Measurements from ENCODE around the gene LRRC39. TPM values are rescaled to one million over a fixed set of nuclear protein-coding genes. Genes with fewer than 3 reads are reported as not detected.
"Not testable (repeated sequence)": the region's sequence is repeated elsewhere in the genome, so short reads cannot be mapped to it uniquely, and the experiment has no call there.

LRRC39 gene
- total and polyA plus RNA-seq, 7 experiments from 2014 or later = 0.53 to 1.9 (median 1.1) TPM; not detected in 2

GRCh38 chr1:100206301-100206700, 28.2 kb upstream of the LRRC39 start:
- ChIA-PET CTCF (no interaction called here), POLR2A (no interaction called here)
- H3K27ac ChIP-seq (ENCODE audit: low read depth, low read length) = no peak overlapping the region
- peaks cover 0 to 19% (median 6%) of the 10 kb centered on the region in 3 experiments for H3K36me3 ChIP-seq (ENCODE audit: control insufficient read depth in 2 of 3, insufficient read depth in 3 of 3, low read length in 3 of 3)
- Mint-ChIP-seq H3K27me3 (no peaks in the 10 kb centered on the region), H3K36me3 (peaks cover 28 to 74% (median 53%) of the 10 kb centered on the region in 5 donors), H3K4me1 (peaks cover 0 to 9% (median 3%) of the 10 kb centered on the region in 7 donors), H3K9me3 (peaks cover 0 to 14% (median 2%) of the 10 kb centered on the region in 11 donors), H3K4me3 (no peak overlapping the region), H3K27ac (no peak overlapping the region)
- no peak overlapping the region for H3K4me3 ChIP-seq (ENCODE audit: low read length)
- H3K4me1 ChIP-seq (ENCODE audit: control insufficient read depth in 2 of 2, insufficient read depth in 2 of 2, low read length in 2 of 2) = no peaks in the 10 kb centered on the region
- intact Hi-C loops (cut with micrococcal nuclease) = no loop called here
- no peak for DNase-seq
- no peak for ATAC-seq
- H3K27me3 ChIP-seq (ENCODE audit: control insufficient read depth in 2 of 2, insufficient read depth in 2 of 2, low read length in 2 of 2) = no peaks in the 10 kb centered on the region
- H3K9me3 ChIP-seq (ENCODE audit: control insufficient read depth in 2 of 3, low read length in 3 of 3) = no peaks in the 10 kb centered on the region

- CTCF ChIA-PET, POLR2A ChIA-PET: not testable (repeated sequence)
Measured at GRCh38 chr1:100205593-100205992, 27.5 kb upstream of the LRRC39 start.

GRCh38 chr1:100205103-100205502, 27.0 kb upstream of the LRRC39 start:
- intact Hi-C loops (cut with micrococcal nuclease); CTCF ChIA-PET: not testable (repeated sequence)
- peaks cover 0 to 16% (median under 1%) of the 10 kb centered on the region in 3 experiments for H3K36me3 ChIP-seq (ENCODE audit: control insufficient read depth in 2 of 3, insufficient read depth in 3 of 3, low read length in 3 of 3)

More at GRCh38 chr1:100205593-100205992, 27.5 kb upstream of the LRRC39 start:
- intact Hi-C loops (cut with micrococcal nuclease); H3K4me1 ChIP-seq (ENCODE audit: control insufficient read depth in 2 of 2, insufficient read depth in 2 of 2, low read length in 2 of 2); H3K4me3 Mint-ChIP-seq; H3K27ac ChIP-seq (ENCODE audit: low read depth, low read length); H3K27me3 ChIP-seq (ENCODE audit: control insufficient read depth in 2 of 2, insufficient read depth in 2 of 2, low read length in 2 of 2); H3K4me1 Mint-ChIP-seq; H3K27ac Mint-ChIP-seq; H3K9me3 ChIP-seq (ENCODE audit: control insufficient read depth in 2 of 3, low read length in 3 of 3); H3K27me3 Mint-ChIP-seq; H3K4me3 ChIP-seq (ENCODE audit: low read length); ATAC-seq; DNase-seq: not testable (repeated sequence)
- peaks cover 34 to 74% (median 56%) of the 10 kb centered on the region in 5 donors for H3K36me3 Mint-ChIP-seq
- H3K9me3 Mint-ChIP-seq = peaks cover 0 to 14% (median 2%) of the 10 kb centered on the region in 11 donors
- H3K36me3 ChIP-seq (ENCODE audit: control insufficient read depth in 2 of 3, insufficient read depth in 3 of 3, low read length in 3 of 3) = peaks cover 0 to 12% (median 3%) of the 10 kb centered on the region in 3 experiments

GRCh38 chr1:100202703-100203102, 24.6 kb upstream of the LRRC39 start:
- H3K27ac ChIP-seq (ENCODE audit: low read depth, low read length); H3K4me1 Mint-ChIP-seq; H3K4me3 Mint-ChIP-seq; ATAC-seq; intact Hi-C loops (cut with micrococcal nuclease); H3K4me3 ChIP-seq (ENCODE audit: low read length); H3K27me3 Mint-ChIP-seq; DNase-seq; H3K9me3 ChIP-seq (ENCODE audit: control insufficient read depth in 2 of 3, low read length in 3 of 3); H3K27me3 ChIP-seq (ENCODE audit: control insufficient read depth in 2 of 2, insufficient read depth in 2 of 2, low read length in 2 of 2); CTCF ChIA-PET; H3K4me1 ChIP-seq (ENCODE audit: control insufficient read depth in 2 of 2, insufficient read depth in 2 of 2, low read length in 2 of 2): not testable (repeated sequence)
- POLR2A ChIA-PET = interaction anchor here (0.7 kb wide), 1 partner anchor 108 kb away, joined by 4 read pairs; no protein-coding TSS in a partner anchor
- Mint-ChIP-seq H3K27ac (peak overlapping the region in 2 of 9 donors; percentile 5 to 8), H3K36me3 (peaks cover 35 to 81% (median 65%) of the 10 kb centered on the region in 5 donors), H3K9me3 (peaks cover 0 to 14% (median 2%) of the 10 kb centered on the region in 11 donors)
- H3K36me3 ChIP-seq (ENCODE audit: control insufficient read depth in 2 of 3, insufficient read depth in 3 of 3, low read length in 3 of 3) = peaks cover 4 to 30% (median 8%) of the 10 kb centered on the region in 3 experiments

More at GRCh38 chr1:100205103-100205502, 27.0 kb upstream of the LRRC39 start:
- H3K4me3 Mint-ChIP-seq; H3K27me3 ChIP-seq (ENCODE audit: control insufficient read depth in 2 of 2, insufficient read depth in 2 of 2, low read length in 2 of 2); H3K27me3 Mint-ChIP-seq; H3K4me3 ChIP-seq (ENCODE audit: low read length); H3K27ac ChIP-seq (ENCODE audit: low read depth, low read length); POLR2A ChIA-PET; DNase-seq; ATAC-seq; H3K4me1 ChIP-seq (ENCODE audit: control insufficient read depth in 2 of 2, insufficient read depth in 2 of 2, low read length in 2 of 2); H3K9me3 ChIP-seq (ENCODE audit: control insufficient read depth in 2 of 3, low read length in 3 of 3); H3K27ac Mint-ChIP-seq; H3K4me1 Mint-ChIP-seq: not testable (repeated sequence)
- H3K9me3 Mint-ChIP-seq = peaks cover 0 to 14% (median 2%) of the 10 kb centered on the region in 11 donors
- peaks cover 35 to 73% (median 56%) of the 10 kb centered on the region in 5 donors for H3K36me3 Mint-ChIP-seq

GRCh38 chr1:100200060-100200459, 22.0 kb upstream of the LRRC39 start:
- H3K4me1 ChIP-seq (ENCODE audit: control insufficient read depth in 2 of 2, insufficient read depth in 2 of 2, low read length in 2 of 2); ATAC-seq; H3K27ac Mint-ChIP-seq; POLR2A ChIA-PET; intact Hi-C loops (cut with micrococcal nuclease); H3K27me3 Mint-ChIP-seq; H3K9me3 Mint-ChIP-seq; H3K27me3 ChIP-seq (ENCODE audit: control insufficient read depth in 2 of 2, insufficient read depth in 2 of 2, low read length in 2 of 2); CTCF ChIA-PET; H3K9me3 ChIP-seq (ENCODE audit: control insufficient read depth in 2 of 3, low read length in 3 of 3); H3K4me3 Mint-ChIP-seq; DNase-seq; H3K4me3 ChIP-seq (ENCODE audit: low read length); H3K4me1 Mint-ChIP-seq; H3K27ac ChIP-seq (ENCODE audit: low read depth, low read length): not testable (repeated sequence)
- peaks cover 33 to 73% (median 70%) of the 10 kb centered on the region in 5 donors for H3K36me3 Mint-ChIP-seq
- peaks cover 10 to 36% (median 15%) of the 10 kb centered on the region in 3 experiments for H3K36me3 ChIP-seq (ENCODE audit: control insufficient read depth in 2 of 3, insufficient read depth in 3 of 3, low read length in 3 of 3)

GRCh38 chr1:100198596-100198995, 20.5 kb upstream of the LRRC39 start:
- no peaks in the 10 kb centered on the region for H3K9me3 ChIP-seq (ENCODE audit: control insufficient read depth in 2 of 3, low read length in 3 of 3)
- no peaks in the 10 kb centered on the region for H3K4me1 ChIP-seq (ENCODE audit: control insufficient read depth in 2 of 2, insufficient read depth in 2 of 2, low read length in 2 of 2)
- Mint-ChIP-seq H3K4me1 (peaks cover 0 to 9% (median 0%) of the 10 kb centered on the region in 7 donors), H3K4me3 (no peak overlapping the region), H3K36me3 (peaks cover 22 to 58% (median 56%) of the 10 kb centered on the region in 5 donors), H3K27me3 (no peaks in the 10 kb centered on the region), H3K27ac (peak overlapping the region in 1 of 9 donors; percentile 34), H3K9me3 (no peaks in the 10 kb centered on the region)
- POLR2A ChIA-PET = no interaction called here
- no peak for DNase-seq
- H3K4me3 ChIP-seq (ENCODE audit: low read length) = no peak overlapping the region
- ATAC-seq = no peak
- intact Hi-C loops (cut with micrococcal nuclease) = no loop called here
- H3K36me3 ChIP-seq (ENCODE audit: control insufficient read depth in 2 of 3, insufficient read depth in 3 of 3, low read length in 3 of 3) = peaks cover 10 to 36% (median 15%) of the 10 kb centered on the region in 3 experiments
- no peak overlapping the region for H3K27ac ChIP-seq (ENCODE audit: low read depth, low read length)
- no peaks in the 10 kb centered on the region for H3K27me3 ChIP-seq (ENCODE audit: control insufficient read depth in 2 of 2, insufficient read depth in 2 of 2, low read length in 2 of 2)
- CTCF ChIA-PET = interaction anchor here (0.6 kb wide), 1 partner anchor 260 kb away, joined by 3 read pairs; no protein-coding TSS in a partner anchor

- Mint-ChIP-seq H3K4me1 (peaks cover 0 to 4% (median 0%) of the 10 kb centered on the region in 7 donors), H3K27me3 (no peaks in the 10 kb centered on the region), H3K36me3 (peaks cover 4 to 30% (median 23%) of the 10 kb centered on the region in 5 donors), H3K27ac (no peak overlapping the region), H3K4me3 (no peak overlapping the region), H3K9me3 (peaks cover 0 to 2% (median 0%) of the 10 kb centered on the region in 11 donors)
- DNase-seq (no peak), ATAC-seq (no peak)
- Histone ChIP-seq H3K9me3 (ENCODE audit: control insufficient read depth in 2 of 3, low read length in 3 of 3) (no peaks in the 10 kb centered on the region), H3K27me3 (ENCODE audit: control insufficient read depth in 2 of 2, insufficient read depth in 2 of 2, low read length in 2 of 2) (no peaks in the 10 kb centered on the region), H3K27ac (ENCODE audit: low read depth, low read length) (no peak overlapping the region), H3K4me3 (ENCODE audit: low read length) (no peak overlapping the region), H3K36me3 (ENCODE audit: control insufficient read depth in 2 of 3, insufficient read depth in 3 of 3, low read length in 3 of 3) (peaks cover 0 to 16% (median 0%) of the 10 kb centered on the region in 3 experiments), H3K4me1 (ENCODE audit: control insufficient read depth in 2 of 2, insufficient read depth in 2 of 2, low read length in 2 of 2) (no peaks in the 10 kb centered on the region)
- ChIA-PET CTCF (no interaction called here), POLR2A (no interaction called here)
- intact Hi-C loops (cut with micrococcal nuclease) = no loop called here
Measured at GRCh38 chr1:100188617-100189016, 10.6 kb upstream of the LRRC39 start.
